Right lung (tissue), 10 donors: ENCODE results near the gene AKAP9. TPM values are rescaled to one million over a fixed set of nuclear protein-coding genes. Genes with fewer than 3 reads are reported as not detected.
"Not testable (repeated sequence)": the region's sequence is repeated elsewhere in the genome, so short reads cannot be mapped to it uniquely, and the experiment has no call there.

Experiments used
- DNase-seq, 2 donors: peaks; one replicate each; pipeline ENCODE4 v3.0.0-alpha.2; 2013
- long read RNA-seq, 8 donors: transcript quantifications; one replicate each; lab custom pipeline, GENCODE V29; 2026
- polyA plus RNA-seq, 5 donors: library from polyadenylated mRNA; unstranded; fragments of 120-200 nt; gene quantifications; one replicate each; pipeline versions ENCODE4 v1.2.1 to v1.2.3, GENCODE V29; 2013; ENCODE audit warnings: inconsistent platforms in 1 of 5, low replicate concordance in 1 of 5; ENCODE audit not compliant: insufficient read length in 5 of 5, insufficient read depth in 1 of 5

Gene AKAP9
- polyA plus RNA-seq: 100 to 1,000 TPM in 1 of 5 donors, 10 to 100 TPM in 4; 66.0 to 104 (median 88.3) TPM
- long read RNA-seq, donor 1, partial matches to known transcripts: 55 of 60 reads
- long read RNA-seq, donor 1, other reads (novel, unspliced or antisense): 0 of 60 reads
- long read RNA-seq, donor 2: 0 reads
- long read RNA-seq, donor 3, partial matches to known transcripts: 23 of 30 reads
- long read RNA-seq, donor 3, other reads (novel, unspliced or antisense): 0 of 30 reads
- long read RNA-seq, donor 4, partial matches to known transcripts: 12 of 19 reads
- long read RNA-seq, donor 4, other reads (novel, unspliced or antisense): 0 of 19 reads
- long read RNA-seq, donor 5, partial matches to known transcripts: 54 of 57 reads
- long read RNA-seq, donor 5, other reads (novel, unspliced or antisense): 0 of 57 reads
- long read RNA-seq, donor 6, transcript AKAP9-205 (7 exons, 1,356 nt): major isoform, 5 of 35 reads
- long read RNA-seq, donor 6, partial matches to known transcripts: 28 of 35 reads
- long read RNA-seq, donor 6, other reads (novel, unspliced or antisense): 0 of 35 reads
- long read RNA-seq, donor 7, partial matches to known transcripts: 27 of 29 reads
- long read RNA-seq, donor 7, other reads (novel, unspliced or antisense): 0 of 29 reads
- long read RNA-seq, donor 8, transcript AKAP9-205 (7 exons, 1,356 nt): major isoform, 5 of 6 reads
- long read RNA-seq, donor 8, partial matches to known transcripts: 0 of 6 reads
- long read RNA-seq, donor 8, other reads (novel, unspliced or antisense): 0 of 6 reads

GRCh38 chr7:91940572-91941341 lies at the start of gene AKAP9:
Gene AKAP9 (plus strand): TSS chr7:91940862. CDS start chr7:91941100, 238 bp downstream.
- DNase-seq: peak; percentile 80

- no peak for DNase-seq
Observed at GRCh38 chr7:91892099-91892705, 48.5 kb upstream of the AKAP9 start.

DNA sequence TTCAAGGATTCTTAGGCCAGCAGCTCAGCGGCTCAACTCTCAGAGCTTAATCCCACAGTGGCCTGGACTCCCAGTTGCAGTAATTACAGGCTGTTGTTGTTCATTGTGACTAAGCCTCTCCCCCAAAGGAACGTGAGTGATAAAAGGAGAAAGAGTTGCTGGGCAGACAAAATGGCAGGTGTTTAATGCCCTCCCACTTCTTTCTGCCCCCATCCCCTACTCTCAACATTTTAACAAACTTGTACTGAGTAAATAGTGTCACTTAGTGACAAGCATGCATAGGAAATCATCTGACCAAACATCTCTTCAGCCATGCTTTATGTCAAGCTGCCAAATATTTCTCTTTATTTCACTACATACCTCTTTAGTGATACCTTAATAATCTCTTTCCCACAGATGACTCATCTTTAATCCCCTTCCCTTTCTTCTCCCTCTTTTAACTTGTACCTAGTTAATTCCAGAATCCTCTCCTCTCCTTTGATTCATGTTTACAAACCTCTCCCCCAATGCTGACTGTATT lies 47.8 kb upstream of the AKAP9 start:
- no peak for DNase-seq

DNA sequence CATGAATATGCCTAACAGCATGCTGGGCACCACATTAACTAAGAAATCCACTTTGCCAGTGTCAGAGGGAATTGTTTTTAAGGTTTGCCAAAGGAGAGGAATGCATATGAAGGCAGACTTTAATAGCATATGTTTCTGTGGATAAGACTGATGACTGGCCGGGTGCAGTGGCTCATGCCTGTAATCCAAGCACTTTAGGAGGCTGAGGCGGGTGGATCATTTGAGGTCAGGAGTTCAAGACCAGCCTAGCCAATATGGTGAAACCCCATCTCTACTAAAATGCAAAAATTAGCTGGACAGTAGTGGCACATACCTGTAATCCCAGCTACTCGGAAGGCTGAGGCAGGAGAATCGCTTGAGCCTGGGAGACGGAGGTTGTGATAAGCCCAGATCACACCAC lies 47.0 kb upstream of the AKAP9 start:
- not testable (repeated sequence) for DNase-seq

- peak; percentile 20 to 21 for DNase-seq
Observed at GRCh38 chr7:91894781-91895480, 45.7 kb upstream of the AKAP9 start.

GRCh38 chr7:91898240-91898992 lies 42.2 kb upstream of the AKAP9 start:
- DNase-seq: no peak

DNA sequence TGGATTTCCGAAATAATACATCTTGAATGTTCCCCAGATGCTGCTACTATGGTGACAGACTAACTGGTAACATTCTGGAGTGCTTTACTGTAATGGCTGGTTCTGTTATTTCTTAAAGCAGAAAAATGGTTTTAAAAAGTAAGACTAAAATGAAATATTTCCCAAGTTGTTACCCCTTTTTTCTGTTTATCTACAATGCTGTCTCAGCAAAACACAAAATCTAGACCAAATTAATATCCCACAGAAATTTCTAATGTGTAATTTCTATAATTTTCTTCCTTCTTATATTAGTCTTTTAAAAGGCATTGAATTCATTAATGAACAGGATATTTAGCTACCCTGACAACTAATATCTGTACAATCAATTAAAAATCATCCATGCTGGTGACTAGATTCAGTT lies 41.1 kb upstream of the AKAP9 start:
- no peak for DNase-seq

DNA sequence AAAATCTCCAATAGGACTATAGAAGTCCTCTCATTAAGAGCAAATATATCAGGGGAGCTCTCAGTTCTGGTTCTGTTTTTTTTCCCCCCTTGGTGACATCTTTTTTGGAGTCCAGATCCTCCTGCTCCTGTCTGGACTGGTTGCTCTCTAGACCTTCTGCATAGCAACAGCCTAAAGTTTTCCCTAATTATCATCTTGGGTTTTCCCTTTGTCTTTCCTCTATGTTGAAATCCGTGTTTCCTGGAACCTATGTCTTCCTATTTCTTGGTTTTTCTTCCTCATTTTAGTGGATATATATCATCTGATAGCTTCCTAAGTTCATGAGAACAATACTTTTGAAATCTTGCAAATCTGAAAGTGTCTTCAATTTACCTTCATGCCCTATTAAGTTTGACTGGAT lies 30.5 kb upstream of the AKAP9 start:
- DNase-seq: no peak

DNA sequence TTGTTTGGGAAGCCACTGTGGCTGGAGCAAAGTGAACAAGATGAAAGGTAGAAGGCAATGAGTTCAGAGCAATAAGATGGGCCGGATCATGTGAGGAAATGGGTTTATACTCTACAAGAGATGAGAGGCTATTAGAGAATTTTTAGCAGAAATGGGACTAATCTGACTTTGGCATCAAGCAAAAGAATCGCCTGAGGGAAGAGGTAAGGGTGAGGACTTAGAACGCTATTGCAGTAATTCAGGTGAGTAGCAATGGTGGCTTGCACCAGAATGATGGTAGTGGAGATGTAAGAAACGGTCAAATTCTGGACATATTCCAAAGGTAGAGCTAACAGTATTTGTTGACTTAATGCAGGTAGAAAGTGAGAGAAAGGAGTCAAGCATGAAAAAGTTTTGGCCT lies 29.5 kb upstream of the AKAP9 start:
- DNase-seq: no peak

DNA sequence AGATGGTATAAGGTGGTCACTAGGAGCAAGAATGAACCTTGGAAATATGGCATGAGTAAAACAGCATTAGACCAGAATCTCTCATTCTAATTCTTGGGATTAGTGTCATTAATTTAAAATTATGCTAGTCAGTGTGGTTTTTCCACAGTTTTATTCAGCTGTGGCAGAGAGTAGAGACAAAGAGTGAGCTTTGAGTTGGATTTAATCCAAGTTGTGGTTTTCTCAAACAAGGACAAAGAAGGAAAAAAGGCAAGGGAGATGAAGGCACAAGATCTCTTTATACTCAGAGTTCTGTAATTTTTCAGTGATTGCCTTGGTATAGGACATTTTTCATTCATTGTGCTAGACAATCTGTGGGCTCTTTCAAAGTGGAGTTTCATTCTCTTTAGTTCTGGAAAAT lies 28.2 kb upstream of the AKAP9 start:
- DNase-seq: no peak

DNA sequence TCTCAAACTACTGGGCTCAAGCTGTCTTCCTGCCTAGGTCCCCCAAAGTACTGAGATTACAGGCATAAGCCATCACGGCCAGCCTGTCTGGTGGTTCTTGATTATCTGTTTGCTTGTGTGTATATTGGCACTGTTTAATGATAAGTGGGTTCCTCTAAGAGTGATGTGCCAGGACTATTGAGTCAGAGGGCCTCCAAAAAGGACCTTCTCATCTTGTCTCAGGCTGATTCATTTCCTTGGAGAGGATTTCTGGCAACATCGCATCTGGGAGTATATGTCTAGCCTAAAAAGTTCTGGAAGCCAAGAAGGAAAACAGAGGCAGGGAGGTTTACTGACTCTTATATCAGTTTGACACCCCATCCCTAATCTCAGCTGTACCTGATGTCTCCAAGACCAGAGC lies 27.1 kb upstream of the AKAP9 start:
- DNase-seq: no peak

DNA sequence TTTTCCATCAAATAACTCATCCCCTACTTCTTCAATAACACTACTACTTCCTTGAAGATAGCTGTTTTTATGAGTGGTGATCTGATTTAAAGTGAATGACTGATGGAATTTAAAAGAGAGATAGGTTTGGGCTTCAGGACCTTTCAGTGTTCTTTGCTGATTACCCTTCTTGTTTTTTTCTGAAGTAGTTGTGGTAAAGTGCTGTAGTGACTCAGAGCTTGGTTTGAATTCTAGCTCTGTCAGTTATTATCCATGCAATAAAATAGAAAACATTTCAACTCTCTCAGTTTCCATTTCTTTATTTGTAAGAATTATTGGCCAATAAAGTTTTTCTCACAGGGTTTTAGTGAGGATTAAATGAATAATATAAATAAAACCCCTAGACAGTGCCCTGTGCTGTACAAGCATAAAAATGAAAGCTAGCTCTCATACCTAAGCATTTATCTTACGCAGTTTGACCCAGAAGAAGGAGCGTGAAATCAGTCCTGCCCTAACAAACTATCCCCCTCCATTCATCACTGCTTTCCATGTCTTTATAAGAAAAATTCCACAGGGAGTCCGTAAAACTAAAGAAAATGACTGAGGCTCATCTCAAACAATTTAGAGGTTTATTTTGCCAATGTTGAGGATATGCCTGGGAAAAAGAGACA lies 25.1 kb upstream of the AKAP9 start:
- no peak for DNase-seq

DNA sequence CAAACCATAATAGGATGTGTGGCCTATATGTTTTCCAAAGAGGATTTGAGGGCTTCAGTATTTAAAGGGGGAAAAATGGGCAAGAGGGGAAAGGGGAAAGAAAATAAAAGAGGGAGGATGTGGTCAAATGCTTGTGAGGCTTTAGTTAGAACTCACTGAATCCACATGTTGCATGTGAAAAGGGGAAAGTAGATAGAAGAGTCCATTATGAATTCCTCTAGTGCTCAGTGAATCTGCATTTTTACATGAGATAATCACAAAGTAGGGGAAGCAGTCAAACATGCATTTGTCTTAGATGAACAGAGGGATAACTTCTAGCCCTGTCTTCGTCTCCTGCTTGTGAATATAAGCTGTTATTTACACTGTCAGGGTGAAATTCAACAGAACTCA lies 24.6 kb upstream of the AKAP9 start:
- no peak for DNase-seq

DNA sequence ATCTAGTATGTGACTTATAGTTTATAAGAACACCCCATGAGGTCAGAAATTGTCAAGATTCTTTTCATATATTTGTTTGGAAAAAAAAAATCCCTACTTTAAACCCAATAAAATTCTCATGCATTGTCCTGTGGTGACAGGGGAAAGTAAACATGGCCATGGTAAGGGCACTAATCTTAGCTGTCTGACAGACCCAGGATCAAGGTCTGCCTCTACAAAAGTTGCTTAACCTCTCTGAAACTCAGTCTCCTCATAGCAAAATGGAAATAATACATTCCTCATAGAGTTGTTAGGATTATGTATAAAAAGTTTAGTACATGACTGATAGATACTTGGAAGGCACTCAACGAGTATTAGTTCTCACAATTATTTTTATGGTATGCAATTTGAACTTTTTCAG lies 22.3 kb upstream of the AKAP9 start:
- DNase-seq: no peak

GRCh38 chr7:91922857-91923256 lies 17.8 kb upstream of the AKAP9 start:
- no peak for DNase-seq

- no peak for DNase-seq
Observed at GRCh38 chr7:91927912-91928311, 12.8 kb upstream of the AKAP9 start.

DNA sequence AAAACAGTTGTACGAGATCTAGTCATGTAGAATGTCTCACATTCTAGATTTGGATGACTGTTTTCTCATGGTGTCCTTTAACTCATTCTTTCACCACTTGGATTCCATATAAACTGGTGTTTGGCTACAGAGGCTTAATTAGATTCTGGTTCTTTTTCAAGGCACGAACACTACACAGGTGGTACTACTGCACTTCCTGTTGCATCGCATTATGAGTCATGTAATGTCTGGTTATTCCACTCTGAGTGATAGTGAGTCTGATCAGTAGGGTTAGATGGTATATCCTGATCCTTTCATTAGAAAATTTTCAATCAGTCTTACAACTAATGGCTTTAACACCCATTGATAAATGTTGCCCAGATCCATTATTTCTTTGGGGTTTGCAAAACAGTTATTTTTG lies 11.2 kb upstream of the AKAP9 start:
- DNase-seq: no peak

GRCh38 chr7:91940171-91940570 lies 491 bp upstream of the AKAP9 start:
- peak in 1 of 2 donors; percentile 31 for DNase-seq

DNA sequence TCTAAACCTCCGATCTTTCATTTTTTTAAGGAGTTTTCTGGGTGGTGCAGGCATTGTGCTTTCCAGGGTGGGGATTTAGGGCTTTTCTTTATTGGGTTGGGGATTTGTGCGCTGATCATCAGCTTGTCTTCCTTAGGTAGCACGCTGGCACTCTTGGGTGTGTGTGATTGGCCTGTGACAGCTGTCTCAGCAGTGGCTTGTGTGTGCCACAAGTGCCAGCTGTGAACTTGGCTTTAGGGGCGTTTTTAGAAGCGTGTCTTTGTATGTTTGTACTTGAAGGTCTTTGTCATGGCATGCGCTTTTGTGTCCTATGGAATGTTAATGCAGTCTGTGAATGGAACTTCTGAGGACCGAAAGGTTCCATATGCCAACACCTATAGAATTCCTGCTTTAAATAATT lies 788 bp downstream of the AKAP9 start:
- DNase-seq: peak; percentile 47 to 69

GRCh38 chr7:91942312-91942711 lies 1.6 kb downstream of the AKAP9 start:
- DNase-seq: no peak
